Fibroblast of villous mesenchyme (primary cell): Measurements from ENCODE around the gene FAT2. TPM values are rescaled to one million over a fixed set of nuclear protein-coding genes. Genes with fewer than 3 reads are reported as not detected.

Source experiments
- DNase-seq: peaks from one replicate; pipeline ENCODE4 v3.0.0-alpha.2; 2010; ENCODE audit warnings: low read depth
- H3K4me3 ChIP-seq: 2 replicates; pipeline ENCODE4 v1.5.1; 2011; ENCODE audit warnings: low read depth, mild to moderate bottlenecking, low read length
- total RNA-seq: library from RNA; depleted of rRNA; stranded (reverse); fragments of >200 nt; gene quantifications from 2 replicates; pipeline ENCODE4 v1.2.3, GENCODE V29; 2012
- TF ChIP-seq, protein P1 (sequence below): IDR thresholded peaks from 2 replicates; pipeline ENCODE4 v1.5.1; 2012; ENCODE audit warnings: low read depth, mild to moderate bottlenecking, low read length; ENCODE audit not compliant: insufficient read depth

Gene FAT2
- total RNA-seq, 1 donor = under 0.01 TPM

GRCh38 chr5:151557466-151557865, 33.7 kb downstream of the FAT2 start:
- TF ChIP-seq, protein P1, sequence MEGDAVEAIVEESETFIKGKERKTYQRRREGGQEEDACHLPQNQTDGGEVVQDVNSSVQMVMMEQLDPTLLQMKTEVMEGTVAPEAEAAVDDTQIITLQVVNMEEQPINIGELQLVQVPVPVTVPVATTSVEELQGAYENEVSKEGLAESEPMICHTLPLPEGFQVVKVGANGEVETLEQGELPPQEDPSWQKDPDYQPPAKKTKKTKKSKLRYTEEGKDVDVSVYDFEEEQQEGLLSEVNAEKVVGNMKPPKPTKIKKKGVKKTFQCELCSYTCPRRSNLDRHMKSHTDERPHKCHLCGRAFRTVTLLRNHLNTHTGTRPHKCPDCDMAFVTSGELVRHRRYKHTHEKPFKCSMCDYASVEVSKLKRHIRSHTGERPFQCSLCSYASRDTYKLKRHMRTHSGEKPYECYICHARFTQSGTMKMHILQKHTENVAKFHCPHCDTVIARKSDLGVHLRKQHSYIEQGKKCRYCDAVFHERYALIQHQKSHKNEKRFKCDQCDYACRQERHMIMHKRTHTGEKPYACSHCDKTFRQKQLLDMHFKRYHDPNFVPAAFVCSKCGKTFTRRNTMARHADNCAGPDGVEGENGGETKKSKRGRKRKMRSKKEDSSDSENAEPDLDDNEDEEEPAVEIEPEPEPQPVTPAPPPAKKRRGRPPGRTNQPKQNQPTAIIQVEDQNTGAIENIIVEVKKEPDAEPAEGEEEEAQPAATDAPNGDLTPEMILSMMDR = no peak
- no peak for DNase-seq

GRCh38 chr5:151556806-151557205, 34.3 kb downstream of the FAT2 start:
- TF ChIP-seq, protein P1 = no peak

More at GRCh38 chr5:151557466-151557865, 33.7 kb downstream of the FAT2 start:
- H3K4me3 ChIP-seq = no peak overlapping the region

DNA sequence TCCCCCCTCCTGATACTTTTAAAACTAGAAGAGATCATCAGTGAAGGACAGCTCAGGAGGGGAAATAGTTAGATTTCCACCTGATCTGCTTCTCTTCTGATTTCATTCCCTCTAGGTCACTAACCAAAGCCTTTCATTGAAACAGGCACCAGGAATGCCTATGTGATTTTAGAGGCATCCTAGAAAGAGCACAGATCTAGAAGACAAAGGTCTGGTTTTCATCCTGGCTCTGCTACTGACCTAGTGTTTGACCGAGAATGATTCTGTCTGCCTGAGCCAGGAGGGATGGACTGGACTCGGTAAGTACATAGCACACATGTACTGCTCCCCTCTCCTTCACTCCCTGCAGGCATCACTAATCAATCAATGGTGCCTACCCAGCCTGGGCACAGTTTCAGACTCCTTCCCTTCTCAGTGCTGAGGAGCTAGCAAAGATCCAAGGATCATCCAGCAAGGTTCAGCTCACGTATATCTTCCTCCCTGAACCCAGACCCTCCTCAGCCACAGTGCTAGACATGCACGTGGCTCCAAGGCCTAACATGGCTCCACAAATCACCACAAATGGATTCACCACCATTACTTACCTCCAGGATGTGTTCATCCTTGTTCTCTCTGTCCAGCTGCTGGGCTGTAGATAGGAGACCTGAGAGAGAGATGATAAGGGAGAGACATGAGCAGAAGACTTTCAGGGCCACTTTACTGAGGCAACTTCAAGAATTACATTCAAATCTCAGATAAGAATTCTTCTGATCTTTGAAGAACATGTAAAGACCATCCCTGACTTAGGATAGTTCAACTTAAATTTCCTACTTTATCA, 35.2 kb downstream of the FAT2 start:
- H3K4me3 ChIP-seq = no peak overlapping the region
- TF ChIP-seq, protein P1 = no peak
- no peak for DNase-seq

More at GRCh38 chr5:151556806-151557205, 34.3 kb downstream of the FAT2 start:
- no peak overlapping the region for H3K4me3 ChIP-seq
- no peak for DNase-seq

- H3K4me3 ChIP-seq = no peak overlapping the region
- no peak for DNase-seq
- TF ChIP-seq, protein P1 = no peak
These were observed 37.4 kb downstream of the FAT2 start for GRCh38 chr5:151553695-151554094.

DNA sequence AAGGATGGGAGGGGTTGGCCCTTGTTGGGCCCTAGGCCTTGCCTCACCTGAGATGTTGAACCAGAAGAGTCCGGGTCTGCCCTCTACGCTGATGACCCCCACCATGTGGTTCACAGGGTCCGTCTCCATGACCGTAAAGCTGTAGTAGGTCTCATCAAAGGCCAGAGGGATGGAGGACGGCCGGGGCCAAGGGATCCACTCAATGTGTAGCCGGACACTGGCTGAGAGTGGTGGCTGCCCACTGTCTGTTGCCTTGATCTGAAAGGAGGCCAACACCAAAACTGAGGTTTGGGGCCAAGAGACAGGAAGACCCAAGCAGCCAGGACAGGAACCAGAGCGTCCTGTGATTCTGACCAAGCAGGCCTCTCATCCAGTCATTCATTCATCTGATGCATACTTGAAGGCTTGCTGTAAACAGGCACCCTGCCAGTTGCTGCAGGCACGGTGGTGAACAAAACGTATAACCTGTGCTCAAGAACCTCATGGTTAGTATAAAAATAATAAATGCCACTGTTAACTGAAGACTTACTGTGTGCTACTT, 37.9 kb downstream of the FAT2 start:
- no peak for DNase-seq
- no peak overlapping the region for H3K4me3 ChIP-seq
- TF ChIP-seq, protein P1 = no peak

- H3K4me3 ChIP-seq = no peak overlapping the region
- DNase-seq = no peak
- TF ChIP-seq, protein P1 = no peak
These were observed 39.1 kb downstream of the FAT2 start for GRCh38 chr5:151551985-151552384.
